Adrenal gland (tissue), 5 donors: ENCODE data around the gene MAJIN.

Experiments used
- CTCF ChIP-seq, 6 experiments: fragments of 450-650 bp in 4 of 6; fragments of 200-600 bp in 2 of 6; sonication (generic) in 1 of 6; IDR thresholded peaks; 1 replicate in 5 of 6; 2 replicates in 1 of 6; pipeline versions ENCODE4 v1.5.1 to v1.8.0; 2016 to 2021; ENCODE audit warnings: antibody characterized with exemption in 6 of 6, mild to moderate bottlenecking in 2 of 6, moderate library complexity in 1 of 6
- POLR2A ChIP-seq, 2 donors: fragments of 450-650 bp; IDR thresholded peaks; one replicate each; pipeline ENCODE4 v1.6.1; 2017; ENCODE audit warnings: antibody characterized with exemption in 2 of 2, mild to moderate bottlenecking in 2 of 2, moderate library complexity in 1 of 2
- donor health status: DM: no; HTN: no; CAD: no.

- TF ChIP-seq CTCF (IDR thresholded peaks at IDR 0.05) = no peak
- TF ChIP-seq POLR2A (IDR thresholded peaks at IDR 0.05) = no peak
Observed at GRCh38 chr11:64891215-64891848, 80.6 kb downstream of the MAJIN start.
